Choroid plexus epithelial cell (primary cell): ENCODE data around the gene GIMAP8.

ENCODE experiments used
- DNase-seq: peaks from one replicate; pipeline ENCODE4 v3.0.0-alpha.2; 2010; ENCODE audit warnings: low read depth
- H3K4me3 ChIP-seq: 2 replicates; pipeline ENCODE4 v1.5.1; 2011; ENCODE audit warnings: low read depth, mild to moderate bottlenecking, control low read depth, low read length, moderate library complexity
- CTCF ChIP-seq: conservative IDR thresholded peaks from 2 replicates; pipeline ENCODE4 v1.5.1; 2011; ENCODE audit warnings: low read depth, mild to moderate bottlenecking, control low read depth, inconsistent platforms, low read length, moderate library complexity

Gene GIMAP8

GRCh38 chr7:150412016-150412415 lies 38.4 kb upstream of the GIMAP8 start:
- DNase-seq, result no peak
- no peak for TF ChIP-seq CTCF
- no peak overlapping the region for H3K4me3 ChIP-seq

- DNase-seq, result no peak
- no peak for TF ChIP-seq CTCF
- no peak overlapping the region for H3K4me3 ChIP-seq
Observed at GRCh38 chr7:150412518-150413488, 37.6 kb upstream of the GIMAP8 start.

GRCh38 chr7:150413640-150414081 lies 36.8 kb upstream of the GIMAP8 start:
- DNase-seq, result no peak
- TF ChIP-seq CTCF, result no peak
- no peak overlapping the region for H3K4me3 ChIP-seq

- H3K4me3 ChIP-seq, result no peak overlapping the region
- TF ChIP-seq CTCF, result no peak
- no peak for DNase-seq
Observed at GRCh38 chr7:150415161-150416153, 35.0 kb upstream of the GIMAP8 start.

GRCh38 chr7:150417239-150417638 lies 33.2 kb upstream of the GIMAP8 start:
- TF ChIP-seq CTCF, result no peak
- no peak for DNase-seq
- no peak overlapping the region for H3K4me3 ChIP-seq

- no peak overlapping the region for H3K4me3 ChIP-seq
- no peak for DNase-seq
- peak; percentile 39 for TF ChIP-seq CTCF
Observed at GRCh38 chr7:150417863-150418262, 32.6 kb upstream of the GIMAP8 start.
